NCI-H748 (cell line): ENCODE measurements around the gene RHOD.
A peak's percentile ranks its signal among the peaks of the same experiment; 100 is the strongest.

Experiments used
- DNase-seq: peaks from one replicate; lab custom pipeline; 2025; ENCODE audit not compliant: unreplicated experiment; lab: John Stamatoyannopoulos, UW

Gene RHOD

GRCh38 chr11:67059671-67060070, 3.0 kb downstream of the RHOD start:
- no peak for DNase-seq

- no peak for DNase-seq
Observed at GRCh38 chr11:67060111-67060522, 3.5 kb downstream of the RHOD start.

GRCh38 chr11:67062526-67063373, 6.1 kb downstream of the RHOD start:
- DNase-seq: no peak

- DNase-seq: no peak
Observed at GRCh38 chr11:67066333-67066709, 9.7 kb downstream of the RHOD start.

GRCh38 chr11:67071420-67072284, 15.0 kb downstream of the RHOD start:
- peak; percentile 52 for DNase-seq

GRCh38 chr11:67072295-67072694, 15.6 kb downstream of the RHOD start:
- DNase-seq: no peak

- DNase-seq: no peak
Observed at GRCh38 chr11:67073908-67074307, 17.3 kb downstream of the RHOD start.

- DNase-seq: no peak
Observed at GRCh38 chr11:67076202-67076601, 19.6 kb downstream of the RHOD start.

- no peak for DNase-seq
Observed at GRCh38 chr11:67079065-67079705, 22.5 kb downstream of the RHOD start.

GRCh38 chr11:67082071-67082791, 25.6 kb downstream of the RHOD start:
- DNase-seq: no peak

- no peak for DNase-seq
Observed at GRCh38 chr11:67083786-67084366, 27.2 kb downstream of the RHOD start.

- DNase-seq: no peak
Observed at GRCh38 chr11:67085617-67086016, 29.0 kb downstream of the RHOD start.

GRCh38 chr11:67090717-67091116, 34.1 kb downstream of the RHOD start:
- no peak for DNase-seq

- no peak for DNase-seq
Observed at GRCh38 chr11:67095214-67095507, 38.5 kb downstream of the RHOD start.

GRCh38 chr11:67098799-67099429, 42.3 kb downstream of the RHOD start:
- no peak for DNase-seq

GRCh38 chr11:67099831-67100324, 43.2 kb downstream of the RHOD start:
- no peak for DNase-seq

- no peak for DNase-seq
Observed at GRCh38 chr11:67102664-67103063, 46.0 kb downstream of the RHOD start.

- DNase-seq: no peak
Observed at GRCh38 chr11:67105964-67106363, 49.3 kb downstream of the RHOD start.

GRCh38 chr11:67111261-67111660, 54.6 kb downstream of the RHOD start:
- DNase-seq: no peak

- DNase-seq: no peak
Observed at GRCh38 chr11:67113231-67113721, 56.6 kb downstream of the RHOD start.
